Activated CD8-positive, alpha-beta memory T cell treated with anti-CD3 and anti-CD28 coated beads, Interleukin-2, amount 50 U/mL, for 24 hours (primary cell): ENCODE results near the gene RCCD1.

Source experiments
- DNase-seq: peaks from one replicate; pipeline ENCODE4 v3.0.0-alpha.2; 2020; ENCODE audit errors: extremely low read depth

The RCCD1 gene

GRCh38 chr15:90942354-90943120 is 12.1 kb upstream of the RCCD1 start:
- no peak for DNase-seq

DNA sequence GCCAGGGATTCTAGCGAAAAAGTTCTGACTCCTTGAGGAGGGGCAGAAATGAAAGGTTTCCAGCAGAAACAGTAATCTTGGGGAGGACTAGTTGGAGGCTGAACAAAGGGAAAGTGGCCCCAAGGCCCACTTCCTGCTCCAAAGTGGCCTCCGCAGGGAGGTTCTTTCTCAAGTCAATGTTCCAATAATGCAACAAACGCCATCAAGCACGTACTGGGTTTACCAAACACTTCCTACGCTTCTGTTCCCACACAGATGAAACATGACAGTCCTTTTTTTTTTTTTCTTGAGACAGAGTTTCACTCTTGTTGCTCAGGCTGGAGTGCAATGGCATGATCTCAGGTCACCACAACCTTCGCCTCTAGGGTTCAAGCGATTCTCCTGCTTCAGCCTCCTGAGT is 9.6 kb upstream of the RCCD1 start:
- no peak for DNase-seq

DNA sequence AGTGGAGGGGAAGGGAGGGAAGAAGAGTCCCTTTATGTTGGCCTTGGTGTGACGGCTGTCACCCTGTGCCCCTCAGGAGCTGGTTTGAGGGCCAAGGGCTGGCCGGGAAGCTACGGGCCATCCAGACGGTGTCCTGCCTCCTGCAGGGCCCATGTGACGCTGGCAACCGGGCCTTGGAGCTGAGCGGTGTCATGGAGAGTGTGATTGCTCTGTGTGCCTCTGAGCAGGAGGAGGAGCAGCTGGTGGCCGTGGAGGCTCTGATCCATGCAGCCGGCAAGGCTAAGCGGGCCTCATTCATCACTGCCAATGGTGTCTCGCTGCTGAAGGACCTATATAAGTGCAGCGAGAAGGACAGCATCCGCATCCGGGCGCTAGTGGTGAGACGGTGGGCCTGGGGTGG is 8.1 kb upstream of the RCCD1 start:
- no peak for DNase-seq

GRCh38 chr15:90946941-90947576 is 7.6 kb upstream of the RCCD1 start:
- DNase-seq, result no peak

GRCh38 chr15:90947577-90948357 is 6.9 kb upstream of the RCCD1 start:
- DNase-seq, result no peak

DNA sequence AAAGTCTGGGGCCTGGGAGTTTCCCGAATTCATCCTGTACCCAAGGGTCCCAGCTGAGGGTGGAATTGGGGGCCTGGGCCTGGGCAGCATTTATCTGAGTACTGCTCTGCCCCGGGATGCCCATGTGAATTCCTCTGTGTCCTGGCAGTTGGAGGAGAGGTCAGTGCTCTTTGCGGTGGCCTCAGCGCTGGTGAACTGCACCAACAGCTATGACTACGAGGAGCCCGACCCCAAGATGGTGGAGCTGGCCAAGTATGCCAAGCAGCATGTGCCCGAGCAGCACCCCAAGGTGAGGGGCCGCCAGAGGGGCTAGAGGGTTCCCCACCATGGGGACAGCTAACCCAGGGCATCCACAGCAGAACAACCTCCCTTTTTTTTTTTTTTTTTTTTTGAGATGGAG is 6.2 kb upstream of the RCCD1 start:
- no peak for DNase-seq

- DNase-seq, result no peak
Measured at GRCh38 chr15:90949979-90950675, 4.6 kb upstream of the RCCD1 start.

GRCh38 chr15:90950676-90951075 is 4.0 kb upstream of the RCCD1 start:
- DNase-seq, result no peak

GRCh38 chr15:90952901-90953677 is 1.6 kb upstream of the RCCD1 start:
- DNase-seq, result no peak

DNA sequence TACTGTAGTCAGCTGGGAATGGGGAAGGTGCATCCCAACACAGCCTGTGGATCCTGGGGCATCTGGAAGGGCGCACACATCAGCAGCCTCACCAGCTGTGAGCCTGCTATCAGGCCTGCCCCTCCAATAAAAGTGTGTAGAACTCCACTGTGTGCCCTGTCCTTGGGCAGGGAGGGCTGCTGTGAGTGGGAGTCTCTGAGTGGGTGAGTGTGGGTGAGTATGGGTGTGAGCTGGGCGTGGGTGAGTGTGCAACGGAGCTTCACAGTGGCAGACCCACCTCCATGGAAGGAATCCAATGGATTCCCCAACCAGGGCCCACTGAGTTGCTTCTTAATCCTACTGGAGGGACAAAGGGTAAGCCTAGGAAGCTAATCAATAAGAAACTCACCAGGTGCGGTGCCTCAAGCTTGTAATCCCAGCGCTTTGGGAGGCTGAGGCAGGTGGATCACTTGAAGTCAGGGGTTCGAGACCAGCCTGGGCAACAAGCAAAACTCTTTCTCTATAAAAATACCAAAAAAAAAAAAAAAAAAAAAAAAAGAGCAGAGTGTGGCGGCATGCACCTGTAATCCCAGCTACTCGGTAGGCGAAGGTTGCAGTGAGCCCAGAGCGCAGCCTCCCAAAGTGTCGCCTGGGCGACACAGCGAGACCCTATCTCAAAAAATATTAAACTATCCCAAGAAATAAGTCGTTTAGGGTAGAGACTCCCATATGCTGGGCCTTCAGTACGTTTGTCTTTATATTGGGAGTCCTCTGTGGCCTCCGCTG is 555 bp upstream of the RCCD1 start:
- DNase-seq, result no peak

- no peak for DNase-seq
Measured at GRCh38 chr15:90955624-90956273, 1.1 kb downstream of the RCCD1 start.

DNA sequence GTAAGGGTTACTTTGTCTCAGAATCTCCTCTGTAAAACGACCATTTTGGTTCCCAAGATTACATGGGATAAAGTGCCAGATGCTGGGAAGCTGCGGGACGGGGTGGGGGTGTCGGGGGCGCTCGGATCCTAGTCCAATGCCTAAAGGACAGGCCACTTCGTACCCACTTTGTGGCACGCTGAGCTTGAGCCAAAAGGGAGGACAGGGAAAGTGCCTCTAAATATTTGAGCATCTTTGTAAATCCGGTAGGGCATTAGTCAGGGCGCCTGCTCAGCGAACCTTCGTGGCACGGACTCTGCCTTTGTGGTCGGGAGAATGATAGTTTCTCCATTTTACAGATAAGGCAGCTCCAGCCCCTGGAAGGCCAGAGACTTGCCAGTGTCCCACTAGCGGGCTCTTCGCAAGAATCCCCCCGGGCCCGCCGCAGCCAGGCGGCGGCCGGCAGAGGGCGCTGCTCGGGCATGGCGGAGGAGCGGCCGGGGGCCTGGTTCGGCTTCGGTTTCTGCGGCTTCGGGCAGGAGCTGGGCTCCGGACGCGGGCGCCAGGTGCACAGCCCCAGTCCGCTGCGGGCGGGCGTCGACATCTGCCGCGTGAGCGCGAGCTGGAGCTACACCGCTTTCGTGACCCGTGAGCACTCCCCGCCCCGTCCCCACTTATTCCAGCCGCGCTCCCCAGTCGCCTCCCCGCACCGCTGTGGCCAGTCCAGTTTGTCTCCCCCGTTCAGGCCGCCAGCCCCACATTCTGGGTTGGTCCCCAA is 1.8 kb downstream of the RCCD1 start:
- DNase-seq, result no peak

GRCh38 chr15:90957031-90957790 is 2.5 kb downstream of the RCCD1 start:
- DNase-seq, result no peak

GRCh38 chr15:90957791-90958190 is 3.1 kb downstream of the RCCD1 start:
- DNase-seq, result no peak

GRCh38 chr15:90959028-90959595 is 4.4 kb downstream of the RCCD1 start:
- DNase-seq, result no peak

GRCh38 chr15:90959894-90960293 is 5.2 kb downstream of the RCCD1 start:
- DNase-seq, result no peak

GRCh38 chr15:90960298-90961091 is 5.8 kb downstream of the RCCD1 start:
- no peak for DNase-seq
